GM12878 (cell line): ENCODE measurements around the gene FAM111B. TPM values are rescaled to one million over a fixed set of nuclear protein-coding genes. Genes with fewer than 3 reads are reported as not detected.
A peak's percentile ranks its signal among the peaks of the same experiment; 100 is the strongest.

Experiments used
- BACH1 ChIP-seq: fragments of 450-650 bp; IDR thresholded peaks from 2 replicates; pipeline ENCODE4 v1.6.1; 2017; ENCODE audit warnings: mild to moderate bottlenecking, borderline replicate concordance
- BHLHE40 ChIP-seq, 2 experiments: fragments of 450-650 bp in 1 of 2; IDR thresholded peaks; 2 replicates each; pipeline ENCODE4 v1.6.1; 2011 to 2017; ENCODE audit warnings: low read depth in 2 of 2, borderline replicate concordance in 1 of 2, improper control_type of control experiment in 1 of 2, low read length in 1 of 2, mild to moderate bottlenecking in 1 of 2
- BRCA1 ChIP-seq: IDR thresholded peaks from 2 replicates; pipeline ENCODE4 v1.6.1; 2011; ENCODE audit warnings: low read depth, low read length, improper control_type of control experiment
- CBFB ChIP-seq: IDR thresholded peaks from 2 replicates; pipeline ENCODE4 v1.6.1; 2016; ENCODE audit warnings: antibody characterized with exemption, low read depth
- CEBPB ChIP-seq, 2 experiments: fragments of 150-350 bp in 1 of 2; IDR thresholded peaks; 2 replicates each; pipeline ENCODE4 v1.6.1; 2012 to 2014; ENCODE audit warnings: low read depth in 2 of 2, low read length in 2 of 2, borderline replicate concordance in 1 of 2, inconsistent platforms in 1 of 2
- CHD2 ChIP-seq: IDR thresholded peaks from 2 replicates; pipeline ENCODE4 v1.6.1; 2011; ENCODE audit warnings: low read depth, low read length, improper control_type of control experiment, borderline replicate concordance
- CTCF ChIP-seq, 3 experiments: IDR thresholded peaks in 2 of 3; conservative IDR thresholded peaks in 1 of 3; 2 replicates each; pipeline ENCODE4 v1.5.1; 2011; ENCODE audit warnings: low read depth in 3 of 3, low read length in 3 of 3, mild to moderate bottlenecking in 3 of 3, control low read depth in 2 of 3, moderate library complexity in 2 of 3, inconsistent platforms in 1 of 3, mixed read lengths in 1 of 3; ENCODE audit not compliant: control insufficient read depth in 2 of 3, insufficient read depth in 1 of 3; ENCODE audit errors: extremely low read depth in 1 of 3
- IRF3 ChIP-seq: fragments of 450-650 bp; IDR thresholded peaks from 2 replicates; pipeline ENCODE4 v1.6.1; 2014; ENCODE audit warnings: mild to moderate bottlenecking
- JUNB ChIP-seq: IDR thresholded peaks from 2 replicates; pipeline ENCODE4 v1.6.1; 2016; ENCODE audit warnings: antibody characterized with exemption, mild to moderate bottlenecking
- JUND ChIP-seq: IDR thresholded peaks from 2 replicates; pipeline ENCODE4 v1.6.1; 2012; ENCODE audit warnings: low read depth, mild to moderate bottlenecking, low read length, improper control_type of control experiment, moderate library complexity
- NBN ChIP-seq: fragments of 450-650 bp; IDR thresholded peaks from 2 replicates; pipeline ENCODE4 v1.6.1; 2016
- NR2C1 ChIP-seq: fragments of 450-650 bp; IDR thresholded peaks from 2 replicates; pipeline ENCODE4 v1.6.1; 2017; ENCODE audit warnings: antibody characterized with exemption, mild to moderate bottlenecking, moderate library complexity
- NR2C2 ChIP-seq: IDR thresholded peaks from 2 replicates; pipeline ENCODE4 v1.6.1; 2011; ENCODE audit warnings: borderline replicate concordance, low read depth; ENCODE audit not compliant: control insufficient read depth, insufficient read length
- PKNOX1 ChIP-seq: fragments of 450-650 bp; IDR thresholded peaks from 2 replicates; pipeline ENCODE4 v1.6.1; 2016; ENCODE audit warnings: mild to moderate bottlenecking
- RCOR1 ChIP-seq: conservative IDR thresholded peaks from 2 replicates; pipeline ENCODE4 v1.6.1; 2012; ENCODE audit warnings: low read depth, low read length, improper control_type of control experiment
- RFX5 ChIP-seq: IDR thresholded peaks from 2 replicates; pipeline ENCODE4 v1.6.1; 2011; ENCODE audit warnings: low read depth, low read length, improper control_type of control experiment
- SIN3A ChIP-seq: IDR thresholded peaks from 2 replicates; pipeline ENCODE4 v1.6.1; 2012; ENCODE audit warnings: low read depth, low read length, improper control_type of control experiment
- SMAD1 ChIP-seq: fragments of 450-650 bp; IDR thresholded peaks from 2 replicates; pipeline ENCODE4 v1.6.1; 2018; ENCODE audit warnings: mild to moderate bottlenecking, low read depth; ENCODE audit not compliant: partially characterized antibody
- TARDBP ChIP-seq: IDR thresholded peaks from 2 replicates; pipeline ENCODE4 v1.6.1; 2016; ENCODE audit warnings: borderline replicate concordance
- TCF3 ChIP-seq: IDR thresholded peaks from 2 replicates; pipeline ENCODE4 v1.6.1; 2012; ENCODE audit warnings: low read depth, mild to moderate bottlenecking, low read length, borderline replicate concordance; ENCODE audit not compliant: insufficient read depth
- ZNF274 ChIP-seq: IDR thresholded peaks from one replicate; pipeline ENCODE4 v1.8.0; 2011; ENCODE audit not compliant: insufficient read length, insufficient read depth
- ZNF384 ChIP-seq: IDR thresholded peaks from 2 replicates; pipeline ENCODE4 v1.6.1; 2012; ENCODE audit warnings: low read depth, mild to moderate bottlenecking, low read length, improper control_type of control experiment, borderline replicate concordance
- ZNF592 ChIP-seq: fragments of 450-650 bp; IDR thresholded peaks from 2 replicates; pipeline ENCODE4 v1.6.1; 2017; ENCODE audit warnings: mild to moderate bottlenecking, moderate library complexity
- polyA plus RNA-seq, 11 experiments: library from polyadenylated mRNA; depleted of rRNA in 4 of 11; unstranded in 6 of 11; stranded (reverse) in 5 of 11; fragments of >200 nt; fragmentation: Nextera tagmentation in 4 of 11; fragmentation: Illumina TruSeq in 1 of 11; extraction: Ambion mirVana in 4 of 11; extraction: Trizol in 1 of 11; gene quantifications; 1 replicate in 1 of 11; 2 replicates in 10 of 11; pipeline versions ENCODE4 v1.2.1 to v1.2.3, GENCODE V29; 2011 to 2016; ENCODE audit warnings: inconsistent platforms in 2 of 11, missing spikeins in 2 of 11, low read depth in 1 of 11
- total RNA-seq, 4 experiments: library from RNA; depleted of rRNA in 3 of 4; stranded (reverse); fragments of >200 nt in 3 of 4; fragmentation: Illumina TruSeq in 1 of 4; extraction: Trizol in 1 of 4; gene quantifications; 2 replicates each; pipeline versions ENCODE4 v1.2.1 to v1.2.3, GENCODE V29; 2013 to 2021

The FAM111B gene
- total and polyA plus RNA-seq, 10 of the 15 experiments (the other 5 are each of a cell fraction or from before 2014, with no cell fraction given) = 35.9 to 97.2 (median 62.1) TPM

GRCh38 chr11:59173964-59174663, 67.1 kb downstream of the FAM111B start (continued):
- TF ChIP-seq PKNOX1 (no peak), RFX5 (no peak), ZNF592 (no peak), CTCF (IDR thresholded peaks at IDR 0.05 in 2 of 3, conservative IDR thresholded peaks at IDR 0.05 in 1 of 3; ENCODE audit: control insufficient read depth in 2 of 3, extremely low read depth in 1 of 3, insufficient read depth in 1 of 3, low read depth in 3 of 3, low read length in 3 of 3) (no peak), CBFB (0 out of 2 replicates have a peak, but pooled peaks have one; percentile 13), JUND (no peak), CHD2 (no peak), BRCA1 (no peak), CEBPB (IDR thresholded peaks at IDR 0.05; ENCODE audit: borderline replicate concordance in 1 of 2, low read depth in 2 of 2, low read length in 2 of 2) (peak in 1 of 2 experiments; percentile 97; a peak in 3 of 4 replicates), IRF3 (no peak), NR2C2 (no peak), SIN3A (no peak), SMAD1 (peak; percentile 85), JUNB (no peak), ZNF274 (no peak), NBN (peak; percentile 90; the same call in 1 of the 2 replicates), RCOR1 (no peak), TCF3 (no peak), BHLHE40 (IDR thresholded peaks at IDR 0.05; ENCODE audit: borderline replicate concordance in 1 of 2, low read depth in 2 of 2, low read length in 1 of 2) (no peak), ZNF384 (peak; percentile 83), NR2C1 (no peak), BACH1 (no peak; the same call in 1 of the 2 replicates), TARDBP (no peak)
